Central memory CD4-positive, alpha-beta T cell (primary cell): Measurements from ENCODE around the gene SNED1.

ENCODE experiments used
- DNase-seq: peaks from one replicate; pipeline ENCODE4 v3.0.0; 2022

Gene SNED1

DNA sequence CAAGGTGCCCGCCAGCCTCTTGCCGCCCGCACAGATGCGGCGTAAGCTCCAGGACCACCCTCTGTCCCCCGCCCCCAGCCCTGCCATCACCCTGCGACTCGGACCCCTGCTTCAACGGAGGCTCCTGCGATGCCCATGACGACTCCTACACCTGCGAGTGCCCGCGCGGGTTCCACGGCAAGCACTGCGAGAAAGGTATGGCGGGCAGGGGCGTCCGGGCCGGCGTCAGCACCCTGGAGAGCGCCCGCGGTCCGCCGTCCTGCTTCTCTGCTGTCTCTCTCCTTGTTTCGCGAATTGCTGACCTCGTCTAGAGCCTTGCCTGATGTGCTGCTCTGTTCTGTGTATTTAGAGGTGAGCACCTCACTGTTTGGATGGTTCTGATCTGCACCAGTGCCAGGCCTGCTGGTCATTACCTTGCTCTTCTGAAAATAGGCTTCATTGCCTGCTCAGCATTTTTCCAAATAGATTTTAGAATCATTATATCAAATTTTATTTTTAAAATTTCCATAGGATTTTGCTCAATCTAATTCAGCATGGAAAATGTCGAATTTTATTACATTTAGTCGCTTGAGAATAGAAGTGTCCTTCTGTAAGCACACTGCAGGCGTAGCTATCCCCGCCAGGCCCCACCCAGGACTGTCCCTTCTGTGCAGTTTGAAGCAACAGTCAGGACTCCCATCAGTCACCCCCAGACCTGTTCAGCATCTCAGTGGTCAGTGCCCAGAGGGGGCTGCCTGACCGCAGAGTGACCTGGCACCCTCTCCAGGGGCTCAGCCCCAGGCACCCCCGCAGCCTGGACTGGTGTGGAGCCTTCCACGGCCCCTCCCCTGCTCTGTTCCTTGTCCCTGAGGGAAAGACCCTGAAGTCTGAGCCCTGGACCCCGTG, 51.6 kb downstream of the SNED1 start:
- no peak for DNase-seq

DNA sequence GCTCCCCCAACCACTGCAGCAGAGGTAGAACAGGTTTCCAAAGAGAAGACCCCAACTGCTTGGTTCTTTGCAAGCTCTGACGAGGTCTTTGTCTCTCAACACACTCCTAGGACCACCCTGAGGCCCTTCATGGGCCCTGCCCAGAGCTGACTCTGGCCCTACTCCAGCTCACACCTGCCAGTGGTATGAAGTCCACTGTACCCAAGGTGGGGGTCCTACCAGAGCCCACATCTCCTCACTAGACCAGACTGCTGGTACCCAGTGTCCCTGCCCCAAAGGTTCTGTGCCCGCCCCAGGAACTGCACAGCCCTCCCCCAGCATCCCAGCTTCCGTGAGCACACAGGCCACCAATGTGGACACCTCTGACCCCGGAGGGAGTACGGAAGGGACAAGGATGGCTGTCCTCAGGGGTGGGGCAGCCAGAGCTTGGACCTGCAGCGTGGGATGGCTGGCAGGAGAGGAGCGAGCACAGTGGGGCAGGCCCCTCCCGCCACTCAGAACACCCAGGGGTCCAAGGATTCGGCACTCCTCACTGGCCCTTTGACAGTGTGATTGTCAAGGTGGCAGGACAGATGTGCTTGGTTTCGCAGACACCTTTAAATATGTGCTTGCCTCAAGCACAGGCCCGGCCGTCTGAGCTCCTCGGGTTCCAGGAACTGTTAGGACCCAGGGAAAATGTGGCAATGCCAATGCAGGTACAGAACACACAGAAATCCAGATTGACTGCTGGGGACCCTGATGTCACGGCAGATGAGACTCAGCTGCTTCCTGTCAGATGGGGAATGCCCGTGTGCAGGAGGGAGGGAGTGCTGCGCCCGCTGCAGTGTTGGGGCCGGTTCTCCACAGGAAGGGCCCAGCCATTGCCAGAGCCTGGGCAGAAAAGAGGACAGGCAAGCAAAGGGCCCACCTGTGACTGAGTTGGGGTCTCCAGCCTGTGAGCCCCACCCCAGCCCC, 52.5 kb downstream of the SNED1 start:
- DNase-seq = no peak

DNA sequence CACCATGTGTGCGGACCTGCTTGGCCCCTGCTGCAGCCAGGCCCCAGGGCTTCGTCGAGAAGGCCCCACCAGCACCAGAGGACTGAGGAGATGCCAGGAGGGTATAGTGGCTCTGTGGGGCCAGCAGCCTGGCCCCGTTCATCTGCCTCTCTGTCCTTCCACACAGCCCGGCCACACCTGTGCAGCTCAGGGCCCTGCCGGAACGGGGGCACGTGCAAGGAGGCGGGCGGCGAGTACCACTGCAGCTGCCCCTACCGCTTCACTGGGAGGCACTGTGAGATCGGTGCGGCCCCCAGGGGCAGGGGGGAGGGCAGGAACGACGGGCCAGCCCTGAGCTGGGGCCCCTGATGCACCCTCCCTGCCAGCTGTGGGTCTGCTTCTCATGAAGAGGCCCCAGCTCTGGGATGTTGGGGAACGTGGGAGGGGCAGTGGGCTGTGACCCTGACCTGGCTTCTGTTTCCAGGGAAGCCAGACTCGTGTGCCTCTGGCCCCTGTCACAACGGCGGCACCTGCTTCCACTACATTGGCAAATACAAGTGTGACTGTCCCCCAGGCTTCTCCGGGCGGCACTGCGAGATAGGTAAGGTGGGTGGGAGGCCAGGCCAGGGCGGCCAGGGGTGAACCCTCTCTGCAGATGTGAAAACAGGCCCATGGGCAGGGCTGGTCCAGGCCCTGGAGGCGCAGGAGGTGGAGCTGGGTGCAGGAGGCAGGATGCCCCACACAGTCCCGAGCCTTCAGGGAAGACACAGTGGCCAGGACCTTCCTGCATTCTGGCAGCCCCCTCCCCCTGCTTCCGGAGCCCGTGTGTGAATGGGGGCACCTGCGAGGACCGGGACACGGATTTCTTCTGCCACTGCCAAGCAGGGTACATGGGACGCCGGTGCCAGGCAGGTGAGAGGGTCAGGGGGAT, 53.4 kb downstream of the SNED1 start:
- DNase-seq = no peak

DNA sequence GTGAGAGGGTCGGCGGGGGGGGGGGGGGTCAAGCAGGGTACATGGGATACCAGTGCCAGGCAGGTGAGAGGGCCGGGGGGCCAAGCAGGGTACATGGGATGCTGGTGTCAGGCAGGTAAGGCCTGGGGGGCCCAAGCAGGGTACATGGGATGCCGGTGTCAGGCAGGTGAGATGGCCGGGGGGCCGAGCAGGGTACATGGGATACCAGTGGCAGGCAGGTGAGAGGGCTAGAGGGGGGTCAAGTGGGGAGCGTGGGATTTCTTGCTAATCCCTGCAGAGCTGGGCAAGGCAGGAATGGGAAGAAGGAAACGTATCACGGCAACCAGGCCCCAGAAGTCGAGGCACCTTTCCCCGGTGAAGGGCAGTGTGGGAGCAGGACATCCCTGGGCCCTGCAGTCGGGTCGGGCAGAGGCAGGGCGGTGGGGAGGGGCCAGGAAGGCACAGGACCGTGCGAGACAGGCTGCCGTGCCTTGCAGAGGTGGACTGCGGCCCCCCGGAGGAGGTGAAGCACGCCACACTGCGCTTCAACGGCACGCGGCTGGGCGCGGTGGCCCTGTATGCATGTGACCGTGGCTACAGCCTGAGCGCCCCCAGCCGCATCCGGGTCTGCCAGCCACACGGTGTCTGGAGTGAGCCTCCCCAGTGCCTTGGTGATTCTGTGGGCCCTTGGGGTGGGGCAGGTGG, 54.4 kb downstream of the SNED1 start:
- no peak for DNase-seq

DNA sequence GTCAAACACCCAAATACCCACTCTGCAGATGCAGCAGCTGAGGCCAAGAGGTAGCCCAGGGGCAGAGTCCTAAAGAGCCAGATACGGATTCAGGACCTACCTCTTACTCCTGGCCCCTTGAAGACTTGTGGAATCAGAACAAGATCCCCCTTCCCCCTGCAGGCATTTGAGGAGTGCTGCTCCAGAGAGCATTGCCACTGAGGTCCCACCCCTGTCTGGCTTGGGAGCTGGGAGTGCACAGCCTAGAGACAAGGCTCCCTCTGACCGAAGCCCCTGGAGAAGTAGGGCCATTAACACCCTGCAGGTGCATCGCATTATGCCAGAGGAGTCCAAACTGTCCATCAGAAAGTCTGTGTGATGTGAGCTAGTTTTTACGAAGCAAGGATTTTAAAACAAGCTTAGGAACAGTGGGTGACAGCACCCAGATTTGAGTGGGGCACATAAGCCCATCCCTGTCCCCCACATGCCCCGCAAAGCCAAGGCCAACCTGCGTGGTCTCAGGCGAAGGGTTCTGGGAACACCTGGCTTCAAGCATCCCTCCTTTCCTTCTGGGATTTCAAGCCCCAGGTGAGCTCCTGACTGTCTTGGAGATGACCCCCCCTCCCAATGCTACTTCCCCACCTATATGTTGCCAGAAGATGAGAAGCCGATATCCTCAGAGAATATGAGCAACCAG, 55.3 kb downstream of the SNED1 start:
- DNase-seq = no peak

DNA sequence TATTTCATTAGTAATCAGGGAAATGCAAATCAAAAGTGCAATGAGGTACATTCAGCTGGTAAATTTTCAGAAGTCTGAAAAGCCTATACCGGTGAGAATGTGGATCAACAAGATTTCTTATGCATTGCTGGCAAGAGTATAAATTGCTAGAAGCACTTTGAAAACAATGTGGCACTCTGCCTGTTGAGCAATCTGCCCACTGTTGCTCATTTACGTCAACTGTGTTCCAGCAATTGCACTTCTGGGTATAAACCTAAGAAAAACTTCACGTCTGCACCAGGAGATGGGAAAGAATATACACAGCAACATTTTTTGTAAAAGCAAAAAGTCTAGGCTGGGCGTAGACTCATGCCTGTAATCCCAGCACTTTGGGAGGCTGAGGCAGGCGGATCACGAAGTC, 62.9 kb downstream of the SNED1 start:
- DNase-seq = no peak

DNA sequence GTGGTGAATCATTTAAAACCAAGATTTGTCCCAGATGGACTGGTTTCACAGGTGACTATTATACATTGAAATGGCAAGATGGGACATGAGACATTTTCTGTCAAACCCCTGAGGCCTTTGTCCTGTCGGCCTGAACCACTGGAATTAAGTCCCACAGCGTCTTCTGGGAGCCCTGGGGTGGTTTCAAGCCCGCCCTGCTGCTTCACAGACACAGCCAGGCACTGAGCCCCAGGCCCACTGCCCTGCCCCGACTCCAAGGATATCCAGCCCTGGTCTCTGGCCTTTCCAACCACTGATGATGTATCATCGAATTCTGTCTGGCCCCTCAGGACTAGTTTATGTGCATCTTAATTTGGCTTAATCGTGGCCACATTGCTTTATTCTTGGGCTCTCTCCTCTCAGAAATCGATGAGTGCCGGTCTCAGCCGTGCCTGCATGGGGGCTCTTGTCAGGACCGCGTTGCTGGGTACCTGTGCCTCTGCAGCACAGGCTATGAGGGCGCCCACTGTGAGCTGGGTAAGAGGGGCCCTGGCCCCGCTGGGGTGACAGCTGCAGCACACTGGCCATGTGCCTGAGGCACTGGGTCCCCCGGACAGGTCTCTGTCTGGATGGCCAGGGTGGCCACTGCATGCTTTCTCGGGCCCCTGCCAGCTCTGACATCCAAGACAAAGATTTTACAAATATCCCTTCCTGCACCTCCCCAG, 64.1 kb downstream of the SNED1 start:
- no peak for DNase-seq

DNA sequence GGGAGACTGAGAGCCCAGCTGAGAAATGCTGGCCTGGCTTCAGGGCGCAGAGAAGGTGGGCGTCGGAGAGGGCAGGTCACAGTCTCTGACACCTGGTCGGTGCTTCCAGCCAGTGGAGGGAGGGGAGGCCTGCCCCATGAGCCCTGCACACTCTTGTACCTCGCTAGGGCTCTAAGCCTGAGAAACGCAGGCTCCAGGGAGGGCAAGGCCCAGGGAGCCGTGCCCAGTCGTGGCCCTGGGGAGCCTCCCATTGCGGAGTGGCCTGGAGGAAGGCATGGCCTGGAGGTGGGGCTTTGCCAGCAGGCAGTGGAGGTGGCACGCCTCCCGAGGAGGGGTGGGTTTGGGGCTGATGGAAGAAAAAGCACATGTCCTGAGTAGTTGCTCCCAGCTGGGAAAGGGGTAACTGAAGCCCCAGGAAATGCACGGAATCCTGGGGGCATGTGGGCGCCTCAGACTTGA, 64.7 kb downstream of the SNED1 start:
- DNase-seq = no peak

DNA sequence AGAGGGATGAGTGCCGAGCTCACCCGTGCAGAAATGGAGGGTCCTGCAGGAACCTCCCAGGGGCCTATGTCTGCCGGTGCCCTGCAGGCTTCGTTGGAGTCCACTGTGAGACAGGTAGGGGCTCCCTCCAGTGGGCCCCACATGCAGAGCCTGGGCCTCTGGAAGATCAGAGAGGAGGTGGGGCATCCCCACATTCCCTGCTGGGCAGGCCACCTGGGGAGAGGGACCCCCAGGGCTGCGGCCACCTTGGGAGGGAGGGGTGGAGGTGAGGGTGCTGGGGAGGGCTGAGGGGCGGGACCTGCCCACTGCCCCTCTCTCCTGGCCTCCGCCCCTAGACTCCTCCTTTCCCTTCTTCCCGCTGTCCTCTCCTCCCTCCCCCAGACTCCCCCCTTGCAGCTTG, 65.2 kb downstream of the SNED1 start:
- no peak for DNase-seq

DNA sequence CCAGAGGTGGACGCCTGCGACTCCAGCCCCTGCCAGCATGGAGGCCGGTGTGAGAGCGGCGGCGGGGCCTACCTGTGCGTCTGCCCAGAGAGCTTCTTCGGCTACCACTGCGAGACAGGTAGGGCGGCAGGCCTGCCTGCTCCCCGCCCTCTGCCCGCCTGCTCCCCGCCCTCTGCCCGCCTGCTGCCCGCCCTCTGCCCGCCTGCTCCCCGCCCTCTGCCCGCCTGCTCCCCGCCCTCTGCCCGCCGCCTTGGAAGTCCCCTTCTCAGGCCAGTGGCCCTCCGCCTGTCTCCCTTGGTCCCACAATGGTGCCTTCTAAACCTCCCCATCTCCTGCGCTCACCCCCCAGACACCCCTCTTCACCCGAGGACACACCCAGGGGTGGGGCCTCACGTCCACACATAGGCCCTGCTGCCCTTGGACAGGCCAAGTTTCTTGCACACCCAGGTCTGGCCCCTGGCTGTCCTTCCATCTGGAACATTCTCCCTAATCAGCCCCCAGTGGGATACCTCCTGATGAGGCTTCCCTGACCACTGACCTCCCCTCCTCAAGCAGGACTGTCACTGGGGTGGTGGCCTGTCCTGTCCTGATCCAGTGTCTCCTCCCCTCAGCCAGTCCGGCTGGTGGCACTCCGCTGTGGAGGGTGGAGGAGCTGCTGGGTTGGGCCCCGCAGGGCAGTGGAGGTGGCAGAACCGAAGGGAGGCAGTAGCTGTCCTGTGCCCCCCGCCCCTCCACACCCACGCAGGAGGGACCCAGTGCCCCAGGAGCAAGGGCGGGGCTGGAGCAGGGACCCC, 65.8 kb downstream of the SNED1 start:
- DNase-seq = peak; percentile 32

DNA sequence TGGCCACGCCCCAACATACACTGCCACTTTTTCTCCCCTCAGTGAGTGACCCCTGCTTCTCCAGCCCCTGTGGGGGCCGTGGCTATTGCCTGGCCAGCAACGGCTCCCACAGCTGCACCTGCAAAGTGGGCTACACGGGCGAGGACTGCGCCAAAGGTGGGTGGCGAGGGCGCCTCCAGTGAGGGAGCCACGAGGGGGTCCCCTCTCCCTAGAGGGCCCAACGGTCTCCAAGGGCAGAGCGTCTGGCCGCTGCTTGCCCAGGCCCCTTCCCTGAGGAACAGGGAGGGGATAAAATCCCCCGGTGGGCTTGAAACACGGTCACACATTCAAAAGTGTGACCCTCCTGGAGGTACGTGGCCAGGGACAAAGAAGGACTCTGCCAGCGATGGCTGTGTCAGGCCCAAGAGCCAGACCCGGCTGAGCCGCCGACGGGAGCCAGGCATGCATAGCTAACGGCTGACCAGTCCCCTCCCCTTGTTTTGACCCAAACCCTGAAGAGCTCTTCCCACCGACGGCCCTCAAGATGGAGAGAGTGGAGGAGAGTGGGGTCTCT, 66.5 kb downstream of the SNED1 start:
- DNase-seq = no peak

DNA sequence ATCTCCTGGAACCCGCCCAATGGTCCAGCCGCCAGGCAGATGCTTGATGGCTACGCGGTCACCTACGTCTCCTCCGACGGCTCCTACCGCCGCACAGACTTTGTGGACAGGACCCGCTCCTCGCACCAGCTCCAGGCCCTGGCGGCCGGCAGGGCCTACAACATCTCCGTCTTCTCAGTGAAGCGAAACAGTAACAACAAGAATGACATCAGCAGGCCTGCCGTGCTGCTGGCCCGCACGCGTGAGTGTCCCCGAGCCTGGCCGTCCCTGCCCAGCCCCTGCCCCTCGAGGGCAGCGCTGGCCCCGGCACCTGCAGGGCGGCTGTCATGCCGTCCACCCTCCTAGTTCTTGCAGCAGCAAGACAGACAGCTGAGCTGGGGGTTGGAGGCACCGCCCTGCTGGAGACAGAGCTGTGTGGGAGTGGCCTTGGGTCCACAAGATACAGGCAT, 67.0 kb downstream of the SNED1 start:
- DNase-seq = no peak

DNA sequence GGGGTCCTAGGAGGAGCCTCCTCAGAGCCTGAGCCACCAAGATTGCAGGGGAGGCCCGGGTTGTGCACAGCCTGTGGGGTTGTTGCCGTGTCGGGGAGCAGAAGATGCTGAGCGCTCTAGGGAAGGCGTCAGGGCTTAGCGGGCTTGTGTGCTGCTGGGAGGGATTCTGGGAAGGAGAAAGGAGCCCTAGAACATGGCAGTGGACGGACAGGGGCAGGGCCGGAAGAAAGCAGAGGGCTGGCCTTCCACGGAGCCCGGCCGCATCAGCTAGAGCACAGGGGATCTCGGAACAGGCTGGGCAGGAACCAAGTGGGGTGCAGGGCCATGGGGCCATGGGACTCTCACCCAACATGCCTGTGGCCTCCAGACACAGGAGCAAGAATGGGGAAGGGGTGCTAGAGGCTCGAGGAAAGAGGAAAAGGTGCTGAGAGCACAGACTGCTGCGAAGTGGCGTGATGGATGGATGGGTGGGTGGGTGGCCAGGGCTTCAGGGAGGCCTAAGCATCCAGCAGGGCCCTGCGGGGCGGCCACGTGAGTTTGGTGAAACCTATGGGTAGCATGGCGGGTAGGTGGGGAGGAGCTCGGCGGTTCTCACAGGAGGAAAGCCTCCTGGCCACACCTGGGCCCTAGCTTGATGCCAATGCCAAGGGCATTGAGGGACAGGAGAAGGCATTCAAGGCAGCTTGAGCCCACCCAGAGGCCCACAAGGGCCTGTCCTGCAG, 67.9 kb downstream of the SNED1 start:
- DNase-seq = no peak

DNA sequence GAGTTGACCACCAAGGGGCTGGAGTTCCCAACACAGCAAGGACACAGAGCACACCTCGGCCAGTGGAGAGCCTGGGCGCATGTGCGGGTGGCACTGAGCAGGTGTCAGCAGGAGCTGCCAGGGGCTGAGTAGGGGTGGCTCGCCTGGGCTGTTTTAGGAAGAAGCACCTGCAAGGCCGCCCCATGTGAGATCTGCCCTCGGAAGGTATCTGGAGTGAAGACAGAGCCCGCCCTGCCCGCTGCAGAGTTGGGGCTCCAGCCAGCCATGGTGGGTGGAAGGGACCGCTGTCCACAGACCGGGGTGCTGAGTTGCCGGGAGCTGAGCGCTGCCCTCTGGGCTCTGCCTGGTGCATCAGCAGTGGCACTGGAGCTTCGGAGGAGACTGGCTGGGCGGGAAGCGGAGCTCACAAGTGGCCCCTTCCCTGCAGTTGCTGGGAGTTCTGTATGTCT, 68.5 kb downstream of the SNED1 start:
- no peak for DNase-seq

DNA sequence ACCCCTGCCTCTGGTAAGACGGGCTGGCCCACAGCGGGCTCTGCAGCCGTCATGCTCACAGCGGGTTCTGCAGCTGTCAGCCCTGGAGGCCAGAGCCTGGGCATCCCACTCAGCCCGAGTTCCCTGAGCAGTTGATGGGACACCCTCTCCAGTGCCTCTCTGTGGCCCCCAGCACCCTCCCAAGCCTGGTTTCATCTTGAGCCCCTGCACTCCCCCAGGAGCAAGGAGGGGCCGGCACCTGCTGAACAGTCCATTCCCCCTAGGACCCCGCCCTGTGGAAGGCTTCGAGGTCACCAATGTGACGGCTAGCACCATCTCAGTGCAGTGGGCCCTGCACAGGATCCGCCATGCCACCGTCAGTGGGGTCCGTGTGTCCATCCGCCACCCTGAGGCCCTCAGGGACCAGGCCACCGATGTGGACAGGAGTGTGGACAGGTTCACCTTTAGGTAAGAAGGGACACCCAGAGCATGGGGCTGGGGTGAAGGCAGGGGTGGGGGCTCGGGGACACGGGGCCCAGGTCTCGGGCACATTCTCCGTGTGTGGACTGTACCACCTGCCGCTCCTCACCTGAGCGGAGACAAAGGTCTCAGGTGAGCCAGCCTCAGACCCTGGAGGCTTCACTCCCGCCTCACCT, 69.2 kb downstream of the SNED1 start:
- no peak for DNase-seq

DNA sequence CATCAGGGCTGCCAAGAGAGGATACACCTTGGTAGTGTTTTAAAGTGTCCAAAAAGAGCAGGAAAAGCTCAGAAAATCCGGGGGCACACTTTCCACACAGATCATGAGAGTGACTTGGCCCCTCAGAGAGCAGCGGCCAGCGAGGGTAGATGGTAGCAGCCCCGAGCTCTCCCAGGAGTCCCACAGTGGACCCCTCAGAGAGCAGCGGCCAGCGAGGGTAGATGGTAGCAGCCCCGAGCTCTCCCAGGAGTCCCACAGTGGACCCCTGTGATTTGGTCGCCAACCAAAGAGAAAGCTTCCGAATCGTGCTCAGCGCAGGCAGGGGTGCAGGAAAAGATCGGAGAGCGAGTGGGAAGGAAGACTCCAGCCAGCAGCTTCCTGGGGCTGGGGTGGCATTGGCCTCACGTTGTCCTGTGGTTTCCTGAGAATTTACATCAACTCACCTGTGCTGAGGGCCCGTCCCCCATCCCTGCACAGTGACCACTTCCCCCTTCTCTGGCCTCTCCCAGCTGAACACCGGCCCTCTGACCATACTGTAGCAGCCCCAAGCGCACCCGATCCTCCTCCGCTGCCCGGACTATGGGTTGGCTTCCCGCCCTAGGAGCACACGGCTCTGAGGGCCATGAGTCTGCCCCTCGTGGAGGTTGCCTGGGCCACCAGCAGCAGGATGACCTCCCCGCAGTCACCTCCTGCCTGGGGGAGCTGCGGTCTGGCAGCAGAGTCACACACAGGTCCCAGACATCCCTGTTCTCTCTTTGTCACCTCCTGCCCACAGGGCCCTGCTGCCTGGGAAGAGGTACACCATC, 69.9 kb downstream of the SNED1 start:
- no peak for DNase-seq
